WTC11 (cell line): ENCODE measurements around the gene IVD. TPM values are rescaled to one million over a fixed set of nuclear protein-coding genes. Genes with fewer than 3 reads are reported as not detected.

Source experiments
- ATAC-seq: fragments of 200-7000 bp; cut with Tn5 transposase; 2 replicates; pipeline ENCODE4 v1.10.0; 2021; ENCODE audit warnings: mild to moderate bottlenecking, moderate library complexity
- CTCF ChIA-PET: fragments of 300-600 bp; sonication (Branson Sonifier 250); formaldehyde crosslinking; loops from one replicate; lab custom pipeline; 2021; ENCODE audit warnings: antibody characterized with exemption; lab: Charles Lee
- POLR2A ChIA-PET: fragments of 350-600 bp; sonication (Branson Sonifier 250); formaldehyde crosslinking; loops from one replicate; lab custom pipeline; 2021; ENCODE audit warnings: antibody characterized with exemption; lab: Charles Lee
- DNase-seq: peaks from one replicate; pipeline ENCODE4 v3.0.0; 2021; ENCODE audit warnings: low spot score
- H3K27ac Mint-ChIP-seq: 2 replicates; pipeline ENCODE4 v1.8.0; 2021; ENCODE audit warnings: mixed read lengths
- H3K27me3 Mint-ChIP-seq: 2 replicates; pipeline ENCODE4 v1.8.0; 2021; ENCODE audit warnings: low read depth, mild to moderate bottlenecking, moderate library complexity, mixed read lengths
- H3K36me3 Mint-ChIP-seq: 2 replicates; pipeline ENCODE4 v1.8.0; 2021; ENCODE audit warnings: mixed read lengths
- H3K4me1 Mint-ChIP-seq: 2 replicates; pipeline ENCODE4 v1.8.0; 2022; ENCODE audit warnings: mixed read lengths
- H3K4me3 Mint-ChIP-seq: 2 replicates; pipeline ENCODE4 v1.8.0; 2021; ENCODE audit warnings: mild to moderate bottlenecking, moderate library complexity, mixed read lengths
- H3K9me3 Mint-ChIP-seq: 2 replicates; pipeline ENCODE4 v1.8.0; 2021; ENCODE audit warnings: mixed read lengths
- ATF1 ChIP-seq: sonication (generic); formaldehyde crosslinking; IDR thresholded peaks from 2 replicates; pipeline ENCODE4 v1.8.1; 2023; ENCODE audit warnings: mild to moderate bottlenecking, moderate library complexity, missing genetic modification reagents
- ATF2 ChIP-seq: sonication (generic); formaldehyde crosslinking; IDR thresholded peaks from 2 replicates; pipeline ENCODE4 v1.8.1; 2022; ENCODE audit warnings: low read depth, missing genetic modification reagents, borderline replicate concordance
- CREM ChIP-seq: sonication (generic); formaldehyde crosslinking; IDR thresholded peaks from 2 replicates; pipeline ENCODE4 v1.8.1; 2022; ENCODE audit warnings: mild to moderate bottlenecking, missing genetic modification reagents, moderate library complexity
- CTCF ChIP-seq: fragments of 200-600 bp; IDR thresholded peaks from 2 replicates; pipeline ENCODE4 v1.8.0; 2022; ENCODE audit warnings: antibody characterized with exemption
- E2F5 ChIP-seq: sonication (generic); formaldehyde crosslinking; IDR thresholded peaks from 2 replicates; pipeline ENCODE4 v1.8.1; 2022; ENCODE audit warnings: mild to moderate bottlenecking, moderate library complexity, missing genetic modification reagents
- EMX1 ChIP-seq: fragments of 250-450 bp; sonication (Bioruptor Pico); IDR thresholded peaks from 2 replicates; pipeline ENCODE4 v1.8.0; 2021; ENCODE audit warnings: mild to moderate bottlenecking
- FOXK1 ChIP-seq: sonication (generic); formaldehyde crosslinking; IDR thresholded peaks from 2 replicates; pipeline ENCODE4 v1.8.0; 2022; ENCODE audit warnings: mild to moderate bottlenecking, moderate library complexity, missing genetic modification reagents
- MYBL2 ChIP-seq: sonication (generic); formaldehyde crosslinking; IDR thresholded peaks from 2 replicates; pipeline ENCODE4 v1.8.1; 2023; ENCODE audit warnings: mild to moderate bottlenecking, moderate library complexity, missing genetic modification reagents
- NFE2L1 ChIP-seq: sonication (generic); formaldehyde crosslinking; IDR thresholded peaks from 2 replicates; pipeline ENCODE4 v1.8.1; 2023; ENCODE audit warnings: missing genetic modification reagents
- PRDM15 ChIP-seq: sonication (generic); formaldehyde crosslinking; IDR thresholded peaks from 2 replicates; pipeline ENCODE4 v1.8.0; 2022; ENCODE audit warnings: missing genetic modification reagents
- SMAD4 ChIP-seq: sonication (generic); formaldehyde crosslinking; IDR thresholded peaks from 2 replicates; pipeline ENCODE4 v1.8.0; 2022; ENCODE audit warnings: mild to moderate bottlenecking, missing genetic modification reagents
- SOX15 ChIP-seq: fragments of 250-450 bp; sonication (Bioruptor Pico); IDR thresholded peaks from 2 replicates; pipeline ENCODE4 v1.9.0; 2021; ENCODE audit warnings: mild to moderate bottlenecking
- SP1 ChIP-seq: sonication (generic); formaldehyde crosslinking; conservative IDR thresholded peaks from 2 replicates; pipeline ENCODE4 v1.8.1; 2022; ENCODE audit warnings: missing genetic modification reagents
- STAT6 ChIP-seq: sonication (generic); formaldehyde crosslinking; conservative IDR thresholded peaks from 2 replicates; pipeline ENCODE4 v1.8.1; 2023; ENCODE audit warnings: mild to moderate bottlenecking, low read depth, missing genetic modification reagents, moderate library complexity
- ZNF396 ChIP-seq: fragments of 250-450 bp; sonication (Bioruptor Pico); IDR thresholded peaks from 2 replicates; pipeline ENCODE4 v1.8.0; 2021; ENCODE audit warnings: mild to moderate bottlenecking, moderate library complexity, borderline replicate concordance
- ZNF416 ChIP-seq: fragments of 250-450 bp; sonication (Bioruptor Pico); IDR thresholded peaks from 2 replicates; pipeline ENCODE4 v1.9.0; 2021; ENCODE audit warnings: mild to moderate bottlenecking, inconsistent platforms
- ZNF671 ChIP-seq: fragments of 250-450 bp; sonication (Bioruptor Pico); IDR thresholded peaks from 2 replicates; pipeline ENCODE4 v1.8.0; 2021; ENCODE audit warnings: mild to moderate bottlenecking
- total RNA-seq: library from RNA; stranded (reverse); gene quantifications from 3 replicates; pipeline ENCODE4 v1.2.3, GENCODE V29; 2021
- TF ChIP-seq, protein P1 (sequence below): fragments of 250-450 bp; sonication (Bioruptor Pico); IDR thresholded peaks from 2 replicates; pipeline ENCODE4 v1.9.0; 2021; ENCODE audit warnings: mild to moderate bottlenecking, borderline replicate concordance
- TF ChIP-seq, protein P2 (sequence below): fragments of 250-450 bp; sonication (Bioruptor Pico); IDR thresholded peaks from 2 replicates; pipeline ENCODE4 v2.1.2; 2022; ENCODE audit warnings: mild to moderate bottlenecking, moderate library complexity
- TF ChIP-seq, protein P3 (sequence below): sonication (generic); formaldehyde crosslinking; IDR thresholded peaks from 2 replicates; pipeline ENCODE4 v1.8.0; 2022; ENCODE audit warnings: mild to moderate bottlenecking, missing genetic modification reagents

IVD gene
- total RNA-seq, 1 experiment from 2014 or later: 96.1 TPM

- TF ChIP-seq STAT6 (no peak), SOX15 (CRISPR knock-in tag) (no peak)
Observed at GRCh38 chr15:40409366-40409765, 3.8 kb downstream of the IVD start (continued).

DNA sequence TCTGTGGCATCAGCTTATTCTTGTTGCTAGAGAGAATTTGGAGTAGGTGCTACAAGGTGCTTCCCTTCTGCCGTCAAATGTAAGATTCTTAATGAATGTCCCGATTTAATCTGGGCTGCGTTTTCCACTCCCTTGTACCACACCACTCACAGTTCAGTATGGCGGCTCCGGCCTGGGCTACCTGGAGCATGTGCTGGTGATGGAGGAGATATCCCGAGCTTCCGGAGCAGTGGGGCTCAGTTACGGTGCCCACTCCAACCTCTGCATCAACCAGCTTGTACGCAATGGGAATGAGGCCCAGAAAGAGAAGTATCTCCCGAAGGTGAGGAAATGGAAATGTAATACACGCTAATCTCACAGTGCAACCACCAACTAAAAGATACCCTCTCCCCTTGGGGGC lies 4.9 kb downstream of the IVD start:
- ATAC-seq (no peak), DNase-seq (no peak)
- H3K4me1 Mint-ChIP-seq: peaks cover 11% of the 10 kb centered on the region
- ChIA-PET POLR2A (no interaction called here), CTCF (interaction anchor here (0.9 to 1.5 kb wide), 2 partner anchors 66 to 73 kb away, joined by 3 to 7 read pairs; no protein-coding TSS in a partner anchor)
- H3K4me3 Mint-ChIP-seq: no peak overlapping the region
- no peak overlapping the region for H3K27ac Mint-ChIP-seq
- no peaks in the 10 kb centered on the region for H3K27me3 Mint-ChIP-seq
- no peaks in the 10 kb centered on the region for H3K9me3 Mint-ChIP-seq
- H3K36me3 Mint-ChIP-seq: peaks cover 67% of the 10 kb centered on the region
- TF ChIP-seq NFE2L1 (no peak), ATF1 (CRISPR knock-in tag) (no peak), EMX1 (CRISPR knock-in tag) (no peak), ATF2 (CRISPR knock-in tag) (no peak), ZNF396 (CRISPR knock-in tag) (no peak), MYBL2 (CRISPR knock-in tag) (no peak), CREM (CRISPR knock-in tag) (no peak), ZNF671 (CRISPR knock-in tag) (no peak), SP1 (CRISPR knock-in tag) (no peak), ZNF416 (CRISPR knock-in tag) (no peak), CTCF (no peak), E2F5 (CRISPR knock-in tag) (no peak), SMAD4 (CRISPR knock-in tag) (no peak), FOXK1 (CRISPR knock-in tag) (no peak), PRDM15 (CRISPR knock-in tag) (no peak)
- TF ChIP-seq, protein P1, sequence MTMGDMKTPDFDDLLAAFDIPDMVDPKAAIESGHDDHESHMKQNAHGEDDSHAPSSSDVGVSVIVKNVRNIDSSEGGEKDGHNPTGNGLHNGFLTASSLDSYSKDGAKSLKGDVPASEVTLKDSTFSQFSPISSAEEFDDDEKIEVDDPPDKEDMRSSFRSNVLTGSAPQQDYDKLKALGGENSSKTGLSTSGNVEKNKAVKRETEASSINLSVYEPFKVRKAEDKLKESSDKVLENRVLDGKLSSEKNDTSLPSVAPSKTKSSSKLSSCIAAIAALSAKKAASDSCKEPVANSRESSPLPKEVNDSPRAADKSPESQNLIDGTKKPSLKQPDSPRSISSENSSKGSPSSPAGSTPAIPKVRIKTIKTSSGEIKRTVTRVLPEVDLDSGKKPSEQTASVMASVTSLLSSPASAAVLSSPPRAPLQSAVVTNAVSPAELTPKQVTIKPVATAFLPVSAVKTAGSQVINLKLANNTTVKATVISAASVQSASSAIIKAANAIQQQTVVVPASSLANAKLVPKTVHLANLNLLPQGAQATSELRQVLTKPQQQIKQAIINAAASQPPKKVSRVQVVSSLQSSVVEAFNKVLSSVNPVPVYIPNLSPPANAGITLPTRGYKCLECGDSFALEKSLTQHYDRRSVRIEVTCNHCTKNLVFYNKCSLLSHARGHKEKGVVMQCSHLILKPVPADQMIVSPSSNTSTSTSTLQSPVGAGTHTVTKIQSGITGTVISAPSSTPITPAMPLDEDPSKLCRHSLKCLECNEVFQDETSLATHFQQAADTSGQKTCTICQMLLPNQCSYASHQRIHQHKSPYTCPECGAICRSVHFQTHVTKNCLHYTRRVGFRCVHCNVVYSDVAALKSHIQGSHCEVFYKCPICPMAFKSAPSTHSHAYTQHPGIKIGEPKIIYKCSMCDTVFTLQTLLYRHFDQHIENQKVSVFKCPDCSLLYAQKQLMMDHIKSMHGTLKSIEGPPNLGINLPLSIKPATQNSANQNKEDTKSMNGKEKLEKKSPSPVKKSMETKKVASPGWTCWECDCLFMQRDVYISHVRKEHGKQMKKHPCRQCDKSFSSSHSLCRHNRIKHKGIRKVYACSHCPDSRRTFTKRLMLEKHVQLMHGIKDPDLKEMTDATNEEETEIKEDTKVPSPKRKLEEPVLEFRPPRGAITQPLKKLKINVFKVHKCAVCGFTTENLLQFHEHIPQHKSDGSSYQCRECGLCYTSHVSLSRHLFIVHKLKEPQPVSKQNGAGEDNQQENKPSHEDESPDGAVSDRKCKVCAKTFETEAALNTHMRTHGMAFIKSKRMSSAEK (CRISPR knock-in tag): no peak
- TF ChIP-seq, protein P2, sequence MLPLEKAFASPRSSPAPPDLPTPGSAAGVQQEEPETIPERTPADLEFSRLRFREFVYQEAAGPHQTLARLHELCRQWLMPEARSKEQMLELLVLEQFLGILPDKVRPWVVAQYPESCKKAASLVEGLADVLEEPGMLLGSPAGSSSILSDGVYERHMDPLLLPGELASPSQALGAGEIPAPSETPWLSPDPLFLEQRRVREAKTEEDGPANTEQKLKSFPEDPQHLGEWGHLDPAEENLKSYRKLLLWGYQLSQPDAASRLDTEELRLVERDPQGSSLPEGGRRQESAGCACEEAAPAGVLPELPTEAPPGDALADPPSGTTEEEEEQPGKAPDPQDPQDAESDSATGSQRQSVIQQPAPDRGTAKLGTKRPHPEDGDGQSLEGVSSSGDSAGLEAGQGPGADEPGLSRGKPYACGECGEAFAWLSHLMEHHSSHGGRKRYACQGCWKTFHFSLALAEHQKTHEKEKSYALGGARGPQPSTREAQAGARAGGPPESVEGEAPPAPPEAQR: no peak
- TF ChIP-seq, protein P3, sequence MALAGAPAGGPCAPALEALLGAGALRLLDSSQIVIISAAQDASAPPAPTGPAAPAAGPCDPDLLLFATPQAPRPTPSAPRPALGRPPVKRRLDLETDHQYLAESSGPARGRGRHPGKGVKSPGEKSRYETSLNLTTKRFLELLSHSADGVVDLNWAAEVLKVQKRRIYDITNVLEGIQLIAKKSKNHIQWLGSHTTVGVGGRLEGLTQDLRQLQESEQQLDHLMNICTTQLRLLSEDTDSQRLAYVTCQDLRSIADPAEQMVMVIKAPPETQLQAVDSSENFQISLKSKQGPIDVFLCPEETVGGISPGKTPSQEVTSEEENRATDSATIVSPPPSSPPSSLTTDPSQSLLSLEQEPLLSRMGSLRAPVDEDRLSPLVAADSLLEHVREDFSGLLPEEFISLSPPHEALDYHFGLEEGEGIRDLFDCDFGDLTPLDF: no peak
